Effector CD8-positive, alpha-beta T cell (primary cell): ENCODE data around the gene WDR76.

Source experiments
- DNase-seq: peaks from one replicate; lab custom pipeline; 2025; lab: John Stamatoyannopoulos, UW

WDR76 gene

DNA sequence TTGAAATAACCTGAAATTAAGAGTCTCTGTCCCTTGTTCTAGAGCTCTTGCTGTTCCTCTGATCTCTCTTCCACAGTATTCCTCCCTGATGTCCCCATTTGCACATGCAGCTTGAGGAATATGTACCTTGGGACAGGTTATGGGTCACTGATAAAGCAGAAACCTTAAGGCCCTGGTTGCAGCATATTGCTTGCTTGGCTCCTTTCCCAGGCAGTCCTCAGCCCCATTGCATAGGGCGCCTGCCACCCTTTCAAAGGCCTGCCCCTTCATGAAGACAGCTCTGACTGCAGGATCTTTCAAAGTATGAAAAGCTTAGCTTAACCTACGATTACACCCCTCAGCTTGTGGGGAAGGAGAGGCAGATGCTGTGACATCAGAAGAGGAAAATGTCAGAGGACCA is 51.6 kb downstream of the WDR76 start:
- no peak for DNase-seq

DNA sequence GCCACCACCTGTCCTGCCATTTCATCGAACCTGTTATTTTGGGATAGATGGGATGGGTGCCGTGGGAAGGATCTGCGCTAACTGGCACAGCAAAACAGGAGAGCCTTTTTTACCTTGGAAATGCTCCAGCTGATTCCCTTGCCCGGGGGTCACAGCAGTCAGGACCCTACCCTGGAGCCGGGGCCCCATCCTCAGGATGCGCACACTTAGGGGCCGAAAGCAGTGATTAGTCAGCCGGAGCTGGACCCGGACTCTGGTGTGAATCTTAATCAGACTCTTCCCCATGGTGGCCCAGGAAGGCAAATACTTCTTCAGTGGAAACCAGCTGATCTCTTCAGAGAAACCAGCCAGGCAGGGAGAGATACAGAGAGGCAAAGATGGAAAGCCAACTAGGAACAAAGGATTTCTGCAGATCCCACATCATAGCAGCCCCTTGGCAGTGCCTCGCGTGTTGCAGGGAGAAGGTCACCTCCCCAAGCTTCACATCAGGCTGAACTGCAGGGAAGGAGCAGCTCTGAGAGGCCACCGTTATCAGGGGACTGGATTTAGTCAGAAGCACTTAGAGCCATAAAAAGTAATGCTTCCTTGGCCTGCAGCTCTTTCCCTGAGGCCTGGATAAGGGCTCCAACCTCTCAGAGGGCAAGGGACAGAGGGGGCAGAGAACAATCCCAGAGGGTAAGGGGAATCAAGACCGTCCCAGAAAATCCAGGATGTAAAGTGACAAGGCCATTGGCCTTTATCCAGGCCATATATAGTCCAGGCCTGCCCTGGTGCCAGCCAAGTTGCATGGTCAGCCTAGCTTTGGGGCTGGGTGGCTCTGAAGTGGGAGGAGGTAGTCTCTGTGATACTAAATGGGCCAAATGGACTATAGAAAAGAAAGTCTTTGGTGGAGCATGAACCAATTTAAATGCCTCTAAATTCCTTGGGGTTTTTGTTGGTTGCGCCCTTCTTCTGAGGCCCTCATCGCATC is 52.9 kb downstream of the WDR76 start:
- no peak for DNase-seq

DNA sequence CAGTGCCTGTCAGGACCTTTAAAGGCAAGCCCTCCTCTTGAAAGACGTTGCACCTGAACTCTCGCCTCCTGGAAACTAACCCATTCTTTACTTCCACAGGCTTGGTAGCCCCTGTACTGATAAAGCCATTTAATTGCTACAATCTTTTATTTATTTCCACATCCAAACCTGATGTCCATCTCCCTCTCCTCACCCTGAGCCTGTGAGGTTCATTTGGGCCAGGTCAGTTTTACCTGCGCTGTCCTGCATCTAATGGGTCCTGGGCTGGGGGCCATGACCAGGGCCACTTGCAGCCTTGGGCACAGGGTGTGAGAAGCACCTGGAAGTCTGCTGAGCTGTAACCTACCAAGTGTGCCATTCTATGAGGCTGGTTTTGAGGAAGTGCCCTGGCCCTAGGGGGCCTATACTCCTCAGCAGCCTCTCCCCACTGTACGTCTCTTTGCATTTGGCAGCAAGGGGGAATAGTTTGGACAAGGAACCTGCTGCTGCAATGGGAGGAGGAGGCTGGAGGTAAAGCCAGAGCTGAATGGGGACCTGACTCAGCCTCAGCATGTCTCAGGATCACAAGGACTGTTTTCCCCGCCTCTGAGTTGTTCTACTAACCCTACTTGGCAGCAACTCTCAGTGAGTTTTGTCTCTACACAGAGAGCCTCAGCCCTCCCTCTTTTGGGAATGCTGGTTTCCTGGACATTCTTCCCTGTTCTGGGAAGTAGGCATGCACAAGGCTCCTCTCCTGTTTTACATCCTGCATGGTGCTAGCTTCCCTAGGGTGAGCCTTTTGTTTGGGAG is 53.8 kb downstream of the WDR76 start:
- DNase-seq, result no peak

DNA sequence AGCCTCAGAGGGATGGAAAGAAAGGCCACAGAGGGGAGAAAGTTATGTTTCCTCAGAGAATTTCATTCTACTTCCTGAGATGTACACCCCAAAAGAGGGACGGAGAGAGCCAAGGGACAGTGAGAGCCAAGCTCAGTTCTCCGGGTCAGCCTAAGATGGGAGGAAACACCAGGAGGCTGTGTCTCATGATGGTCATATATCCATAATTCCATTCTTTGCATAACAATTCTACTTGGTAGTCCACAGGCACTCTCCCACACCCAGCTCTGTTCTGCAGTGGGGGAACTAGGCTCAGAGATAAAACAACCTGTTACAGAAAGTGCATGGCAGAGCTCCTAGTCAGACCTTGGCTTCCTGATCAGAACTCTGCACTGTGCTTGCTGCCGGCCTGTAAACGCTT is 54.4 kb downstream of the WDR76 start:
- DNase-seq, result no peak

DNA sequence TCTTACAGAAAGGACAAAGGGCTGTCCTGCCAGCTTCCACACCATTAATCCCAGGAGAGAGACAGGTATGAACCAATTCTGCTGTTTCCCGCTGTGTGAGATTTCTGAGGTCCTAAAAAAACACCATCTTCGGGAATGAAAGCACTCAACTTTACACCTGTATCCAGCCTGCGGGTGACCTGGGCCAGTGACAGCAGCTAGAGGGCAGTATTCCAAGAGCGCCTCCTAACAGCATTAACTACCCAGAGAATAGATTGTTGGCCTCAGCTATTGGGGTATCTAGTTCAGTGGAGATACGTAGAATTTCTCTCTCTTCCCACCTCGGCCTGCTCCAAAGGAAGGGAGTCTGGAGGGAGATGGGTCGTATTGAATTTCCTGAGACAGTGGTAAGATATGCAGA is 55.1 kb downstream of the WDR76 start:
- DNase-seq, result no peak

DNA sequence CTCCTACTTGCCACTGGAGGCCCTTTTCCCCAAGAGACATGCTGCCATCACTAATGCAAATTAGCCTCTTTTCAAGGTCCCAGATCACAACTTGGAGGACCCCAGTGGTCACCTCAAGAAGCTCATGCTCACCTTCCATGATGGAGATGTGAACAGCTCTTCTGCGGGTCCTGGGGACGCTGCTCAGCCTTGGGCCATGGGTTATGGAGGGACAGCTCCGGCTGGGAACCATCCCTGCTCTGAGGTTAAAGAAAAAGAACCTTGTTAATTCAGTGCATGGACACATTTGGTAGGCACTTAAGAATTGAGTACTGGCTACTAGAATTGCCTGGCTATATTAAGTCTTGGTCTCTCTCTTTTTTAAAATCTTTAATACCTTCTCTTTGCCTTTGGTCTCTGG is 56.8 kb downstream of the WDR76 start:
- DNase-seq, result no peak

DNA sequence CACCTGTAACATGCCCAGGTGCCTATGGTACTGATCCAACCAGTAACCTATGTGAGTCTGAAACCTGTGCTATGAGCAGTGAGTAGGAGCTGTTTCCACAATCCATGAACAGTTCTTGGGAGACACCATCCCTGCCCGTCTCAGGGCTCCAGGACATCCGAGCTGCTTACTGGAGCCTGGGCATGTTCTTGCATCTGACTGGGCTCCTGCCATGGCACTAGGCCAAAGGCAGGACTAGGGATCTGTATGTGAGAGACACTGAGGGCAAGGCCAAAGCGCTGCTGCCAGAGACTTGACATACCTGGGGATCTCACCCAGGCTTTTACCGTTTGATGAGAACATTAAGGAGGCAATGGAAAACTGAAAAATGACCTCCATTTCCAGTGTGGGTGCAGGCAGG is 59.8 kb downstream of the WDR76 start:
- no peak for DNase-seq

DNA sequence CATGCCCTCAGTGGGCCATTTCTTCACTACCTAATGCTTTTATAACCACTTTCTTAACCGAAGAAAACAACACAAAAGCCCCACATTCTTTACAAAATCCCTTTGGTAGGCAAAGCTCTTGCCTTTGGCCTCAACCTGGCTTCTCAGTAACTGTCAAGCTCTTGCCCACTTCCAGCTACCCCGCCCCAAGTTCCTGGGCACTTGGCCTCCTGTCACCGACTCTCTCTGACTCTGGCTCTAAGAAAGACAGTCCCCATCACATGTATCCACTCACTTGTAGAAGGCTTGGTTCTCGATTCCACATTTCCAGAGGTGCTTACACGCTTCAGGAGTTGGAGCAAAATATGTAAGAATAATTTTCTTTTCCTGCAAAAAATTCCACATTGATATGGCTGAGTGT is 61.1 kb downstream of the WDR76 start:
- DNase-seq, result no peak

DNA sequence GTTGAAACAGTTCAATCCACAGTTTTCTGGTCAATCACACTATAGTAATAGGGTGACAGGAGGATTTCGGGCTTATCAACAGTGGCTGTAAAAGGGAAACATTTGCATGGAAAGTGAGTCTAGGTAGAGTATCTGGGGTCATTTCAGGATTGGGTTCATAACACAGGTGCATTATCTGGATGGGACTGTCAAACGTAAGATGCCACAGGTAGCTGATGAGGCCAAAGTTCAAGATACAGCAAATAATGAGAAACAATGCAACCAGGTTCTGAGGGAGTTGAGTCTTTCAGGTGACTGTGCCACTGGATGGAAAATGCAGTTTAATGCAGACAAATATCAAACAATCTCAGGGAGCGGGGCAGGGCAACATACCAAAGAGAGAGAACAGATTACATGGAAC is 62.2 kb downstream of the WDR76 start:
- no peak for DNase-seq

DNA sequence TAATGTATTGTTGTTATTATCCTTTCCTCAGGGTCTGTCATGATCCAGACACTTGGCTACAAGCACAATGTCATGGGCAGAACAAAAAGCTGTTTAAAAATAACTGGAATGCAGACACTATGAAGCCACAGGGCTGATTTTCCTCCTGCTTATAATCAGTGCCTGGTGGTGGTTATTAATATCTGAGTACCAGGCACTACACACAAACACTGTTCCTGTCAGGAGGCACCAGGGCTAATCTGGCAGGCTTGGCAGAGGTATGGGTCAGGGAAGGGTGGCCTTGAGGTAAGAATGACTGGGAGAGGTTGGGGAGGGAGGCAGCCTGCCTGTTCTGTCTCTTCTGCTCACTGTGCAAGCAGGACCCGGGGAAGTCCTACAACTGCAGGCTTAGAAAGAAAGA is 67.2 kb downstream of the WDR76 start:
- no peak for DNase-seq

DNA sequence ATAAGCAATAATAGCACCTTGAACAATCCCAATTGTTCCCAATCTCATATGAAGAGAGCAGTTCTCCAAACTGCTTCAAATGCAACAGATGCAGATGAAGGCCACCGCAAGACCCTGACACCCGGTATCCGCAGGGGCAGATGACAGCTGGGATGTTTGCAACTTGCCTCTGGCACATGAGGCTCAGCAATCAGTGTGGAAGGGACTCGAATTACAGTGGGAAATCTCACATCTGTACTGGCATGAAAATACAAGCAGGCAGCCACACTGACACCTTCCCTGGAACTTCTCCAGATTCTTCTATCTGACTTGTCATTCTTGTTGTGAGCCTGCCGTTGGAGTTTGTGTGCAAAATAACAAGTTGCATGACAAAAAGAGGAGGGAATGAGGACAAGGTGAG is 68.8 kb downstream of the WDR76 start:
- no peak for DNase-seq

DNA sequence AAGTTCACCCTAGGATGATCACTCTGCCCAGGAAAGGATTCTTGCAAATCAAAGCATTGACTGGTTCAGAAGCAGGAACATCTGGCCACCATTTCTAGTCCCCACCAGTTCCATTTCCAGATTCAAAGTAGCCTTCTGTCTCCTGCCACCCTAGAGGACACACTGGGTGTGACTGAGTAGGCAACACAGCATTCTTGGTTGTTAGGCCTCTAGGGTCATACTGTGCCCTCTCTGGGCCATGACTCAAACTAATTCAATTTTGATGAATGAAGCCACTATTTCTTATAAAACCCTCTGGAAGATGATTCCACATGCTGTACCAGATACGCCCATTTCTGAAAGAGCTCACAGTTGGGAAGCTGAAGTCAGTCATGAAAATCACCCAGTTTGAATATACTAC is 69.7 kb downstream of the WDR76 start:
- no peak for DNase-seq

DNA sequence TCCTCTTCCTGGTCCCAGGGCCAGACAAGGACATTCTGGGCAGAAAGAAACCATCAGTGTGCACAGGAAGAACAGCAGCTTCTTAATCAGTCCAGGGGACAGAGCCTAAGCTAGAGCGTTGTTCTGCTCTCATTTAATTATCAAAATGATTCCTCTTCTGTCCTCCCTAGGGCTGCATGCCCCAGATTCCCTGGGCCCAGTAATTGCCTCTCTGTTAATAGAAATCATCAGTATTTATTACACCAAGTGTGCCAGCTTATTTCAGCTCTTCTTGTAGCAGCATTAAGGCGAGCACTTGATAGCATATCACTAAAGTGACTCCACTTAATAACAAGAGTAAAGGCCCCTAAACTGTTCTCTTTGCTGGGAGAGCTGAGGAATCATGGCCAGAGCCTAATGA is 72.1 kb downstream of the WDR76 start:
- DNase-seq, result no peak

DNA sequence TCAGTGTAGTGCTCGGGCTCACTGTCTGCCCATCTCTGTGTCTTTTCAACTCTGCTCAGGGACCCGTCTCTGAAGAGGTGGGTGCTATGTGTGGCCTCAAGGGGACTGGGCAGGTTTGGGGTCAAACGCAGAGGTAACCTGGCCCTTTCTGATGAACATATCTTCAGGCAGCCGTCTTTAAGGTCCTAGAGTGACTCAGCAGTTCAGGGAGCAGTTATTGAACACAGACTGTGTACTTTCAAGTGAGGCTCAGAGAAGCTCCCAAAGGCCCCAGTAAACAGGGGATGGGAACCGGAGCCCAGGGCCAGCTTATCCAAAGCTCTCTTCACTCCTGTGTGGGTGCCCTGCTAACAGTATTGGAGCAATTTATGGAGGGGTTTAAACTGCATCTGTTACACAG is 73.1 kb downstream of the WDR76 start:
- DNase-seq, result no peak

DNA sequence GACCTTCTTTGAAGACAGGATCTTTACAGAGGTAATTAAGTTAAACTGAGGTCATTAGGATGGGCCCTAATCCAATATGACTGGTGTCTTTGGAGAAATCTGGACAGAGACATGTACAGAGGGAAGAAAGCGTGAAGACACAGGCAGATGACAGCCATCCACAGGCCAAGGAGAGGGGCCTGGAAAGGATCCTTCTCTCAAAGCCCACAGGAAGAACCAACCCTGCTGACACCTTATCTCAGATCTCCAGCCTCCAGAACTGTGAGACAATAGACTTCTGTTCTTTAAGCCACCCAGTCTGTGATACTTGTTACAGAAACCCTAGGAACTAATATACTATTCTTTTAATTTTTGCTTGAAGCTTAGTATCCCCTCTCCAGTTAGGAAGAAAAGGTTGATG is 74.2 kb downstream of the WDR76 start:
- DNase-seq, result no peak

DNA sequence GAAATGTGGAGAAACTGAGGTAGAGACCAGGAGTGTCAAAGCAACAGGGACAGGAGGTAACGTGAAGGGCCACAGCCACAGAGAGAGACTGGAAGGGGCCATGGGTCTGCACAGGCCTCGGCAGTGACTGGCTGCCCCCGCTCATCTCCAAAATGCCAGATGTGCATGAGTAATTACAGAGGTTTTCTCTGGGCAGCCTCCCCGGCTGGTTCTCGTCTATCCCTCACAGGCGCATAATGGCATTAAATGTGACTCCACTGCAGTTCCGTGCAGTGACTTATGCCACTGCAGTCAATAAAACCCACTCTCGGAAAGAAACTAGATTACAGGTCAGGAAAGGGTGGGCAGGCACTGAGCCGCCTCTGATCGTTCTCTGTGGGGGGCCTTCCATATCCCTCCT is 74.7 kb downstream of the WDR76 start:
- DNase-seq, result no peak

DNA sequence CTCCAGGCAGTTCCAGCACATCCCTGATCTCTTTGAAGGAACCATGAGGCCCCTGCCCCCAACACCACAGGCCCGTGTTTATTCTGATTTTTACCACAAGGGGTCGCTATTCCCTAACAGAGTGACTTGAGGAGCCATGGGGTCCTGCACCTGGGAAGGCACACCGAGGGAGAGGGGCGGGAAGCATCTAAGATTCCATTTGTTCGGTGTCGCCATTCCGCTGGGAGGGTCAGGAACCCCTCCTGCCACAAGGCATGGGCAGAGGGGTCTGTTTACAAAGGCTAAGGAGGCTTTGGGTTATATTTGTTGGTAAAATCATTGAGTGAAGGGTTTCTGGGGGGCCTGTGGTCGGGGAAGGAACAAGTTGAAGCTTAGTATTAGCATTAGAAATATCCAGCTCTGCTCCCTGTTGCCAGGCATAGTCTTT is 77.1 kb downstream of the WDR76 start:
- DNase-seq, result peak; percentile 21

DNA sequence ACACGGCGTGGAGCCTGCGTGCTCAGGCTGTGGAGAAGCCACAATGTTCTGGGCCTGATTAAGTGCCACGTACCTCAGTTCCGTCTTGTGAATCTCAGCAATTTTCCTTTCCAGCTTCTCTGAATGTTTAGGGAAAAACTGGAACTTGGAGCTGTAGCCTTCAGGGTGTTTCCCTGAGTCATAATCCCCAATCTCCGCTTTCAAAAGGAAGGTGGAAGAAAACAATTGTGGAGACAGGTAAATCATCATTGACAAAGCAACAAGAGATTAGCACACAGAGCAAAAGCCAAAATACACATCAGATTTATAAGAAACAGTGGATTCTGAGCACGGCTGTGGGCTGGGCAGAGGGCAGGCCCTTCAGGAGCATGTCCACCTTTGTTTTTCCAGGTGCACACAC is 79.0 kb downstream of the WDR76 start:
- no peak for DNase-seq

DNA sequence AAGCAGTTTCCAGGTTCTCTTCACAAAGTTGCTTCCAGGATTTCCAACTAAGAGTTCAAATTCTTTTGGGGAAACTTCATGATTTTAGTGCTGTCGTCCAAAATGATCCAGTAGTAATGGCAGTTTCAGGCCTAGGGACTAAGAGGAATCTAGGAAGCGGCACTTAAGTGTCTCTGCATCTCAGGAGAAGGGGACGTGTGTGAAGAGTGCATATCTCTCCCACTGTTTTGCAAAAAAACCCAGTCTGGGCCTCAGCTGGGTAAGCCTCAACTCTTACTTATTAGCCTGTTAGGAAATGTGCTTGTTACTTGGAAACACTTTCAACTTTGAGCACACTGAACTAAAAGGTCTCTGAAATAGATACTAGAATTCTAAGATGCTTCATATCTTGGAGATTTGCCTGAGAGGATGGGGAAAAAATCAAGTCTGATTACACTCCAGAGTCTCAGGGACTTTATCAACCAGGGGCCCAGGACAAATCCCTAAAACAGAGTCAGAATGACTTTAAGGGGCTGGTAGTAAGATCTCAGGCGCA is 81.8 kb downstream of the WDR76 start:
- no peak for DNase-seq

DNA sequence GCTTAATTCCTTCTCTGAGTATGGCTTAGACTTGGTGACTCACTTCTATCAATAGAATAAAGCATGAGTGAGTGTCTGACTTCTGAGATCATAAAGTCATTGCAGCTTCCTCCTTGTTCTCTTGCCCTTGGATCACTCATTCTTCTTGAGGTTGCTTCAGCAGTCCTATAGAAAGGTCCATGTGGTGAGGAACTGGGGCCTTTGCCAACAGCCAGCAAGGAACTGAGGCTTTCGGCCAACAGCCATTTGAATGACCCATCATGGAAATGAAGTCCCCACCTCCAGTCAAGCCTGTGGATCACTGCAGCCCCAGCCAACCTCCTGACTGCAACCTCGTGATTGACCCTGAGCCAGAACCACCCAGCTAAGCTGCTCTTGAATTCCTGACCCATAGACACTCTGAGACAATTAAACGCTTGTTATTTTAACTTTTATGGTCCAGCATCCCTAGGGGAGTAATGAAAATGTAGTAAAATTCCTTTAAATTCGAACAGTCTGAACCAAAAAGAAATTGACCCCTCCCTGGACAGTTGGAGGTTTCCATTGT is 84.5 kb downstream of the WDR76 start:
- no peak for DNase-seq

DNA sequence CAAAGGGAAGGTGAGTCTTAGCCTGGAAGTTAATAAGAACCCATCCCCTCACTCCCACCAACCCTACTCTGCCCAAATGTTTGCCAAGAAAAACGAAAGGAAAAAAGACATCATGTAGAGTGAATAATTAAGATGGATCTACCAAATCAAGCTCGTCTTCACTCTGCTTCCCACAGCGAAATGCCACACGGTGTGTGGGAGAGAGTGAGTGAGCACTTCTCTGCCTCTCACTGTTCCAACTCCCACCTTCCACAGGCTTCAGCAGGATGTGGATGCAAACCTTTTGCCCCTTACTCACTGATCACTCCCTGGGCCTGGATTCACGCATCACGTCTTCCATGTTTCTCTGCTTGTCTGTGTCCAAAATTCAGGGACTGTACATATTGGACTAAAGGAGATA is 85.4 kb downstream of the WDR76 start:
- DNase-seq, result no peak

DNA sequence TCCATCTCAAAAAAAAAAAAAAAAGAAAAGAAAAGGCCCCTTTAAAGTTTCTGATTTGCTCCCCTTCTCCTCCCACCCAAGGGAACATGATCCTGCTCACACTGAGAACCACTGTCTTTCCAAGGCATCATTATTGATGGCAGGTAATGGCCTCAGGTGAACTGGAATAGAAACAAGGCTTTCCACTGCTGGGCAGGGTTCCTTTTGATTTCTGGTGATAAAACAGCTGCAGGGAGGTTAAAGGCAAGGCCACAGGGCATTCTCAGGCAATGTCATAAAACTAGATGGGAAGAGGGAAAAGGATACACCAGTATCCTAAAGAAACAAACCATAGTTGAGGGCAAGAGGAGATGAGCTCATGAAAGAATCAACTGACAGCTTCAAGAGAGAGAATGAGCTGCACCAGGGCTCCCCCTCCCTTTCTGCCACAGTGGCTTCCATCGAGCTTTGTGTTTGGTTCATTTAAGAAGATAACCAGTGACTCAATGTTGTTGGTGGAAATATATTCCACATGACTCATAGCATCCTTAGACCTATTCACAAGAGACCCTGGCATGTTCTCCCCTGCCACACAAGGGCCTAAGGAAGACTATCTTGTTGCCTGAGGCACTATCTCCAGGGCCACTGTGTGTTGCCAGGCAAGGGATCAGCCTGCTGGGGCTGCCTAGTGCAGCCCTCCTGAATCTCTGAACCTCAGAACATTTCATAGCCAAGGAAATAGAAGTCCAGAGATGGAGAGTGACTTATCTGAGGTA is 86.4 kb downstream of the WDR76 start:
- DNase-seq, result no peak
